Mesenchymal stem cell (in vitro differentiated cells and primary cell): ENCODE data around the gene NCAPG.

Source experiments
- DNase-seq: peaks from one replicate; pipeline ENCODE4 v3.0.0-alpha.2; 2013
- H2AFZ ChIP-seq: one replicate; pipeline ENCODE4 v1.6.1; 2013; ENCODE audit warnings: low read depth, mild to moderate bottlenecking, control low read depth, inconsistent platforms, low read length, moderate library complexity
- H2AK5ac ChIP-seq: 2 replicates; pipeline ENCODE4 v1.6.1; 2013; ENCODE audit warnings: low read length, moderate library complexity, mild to moderate bottlenecking, inconsistent platforms; ENCODE audit not compliant: severe bottlenecking
- H2BK120ac ChIP-seq: one replicate; pipeline ENCODE4 v1.6.1; 2013; ENCODE audit warnings: low read depth, mild to moderate bottlenecking, inconsistent platforms, low read length, moderate library complexity
- H2BK12ac ChIP-seq, 2 experiments: one replicate each; pipeline ENCODE4 v1.6.1; 2013; ENCODE audit warnings: inconsistent platforms in 2 of 2, low read length in 2 of 2, mild to moderate bottlenecking in 2 of 2, moderate library complexity in 2 of 2, control low read depth in 1 of 2
- H2BK15ac ChIP-seq: one replicate; pipeline ENCODE4 v1.6.1; 2013; ENCODE audit warnings: mild to moderate bottlenecking, low read depth, inconsistent platforms; ENCODE audit not compliant: poor library complexity, severe bottlenecking
- H2BK5ac ChIP-seq: 2 replicates; pipeline ENCODE4 v1.6.1; 2013; ENCODE audit warnings: low read depth, mild to moderate bottlenecking, low read length, control low read depth, inconsistent platforms; ENCODE audit not compliant: poor library complexity, severe bottlenecking
- H3K14ac ChIP-seq, 2 experiments: one replicate each; pipeline ENCODE4 v1.6.1; 2013; ENCODE audit warnings: inconsistent platforms in 2 of 2, low read length in 2 of 2, control low read depth in 1 of 2, mild to moderate bottlenecking in 1 of 2, moderate library complexity in 1 of 2
- H3K18ac ChIP-seq, 2 experiments: one replicate each; pipeline ENCODE4 v1.6.1; 2013; ENCODE audit warnings: inconsistent platforms in 2 of 2, low read length in 2 of 2, control low read depth in 1 of 2, low read depth in 1 of 2, mild to moderate bottlenecking in 1 of 2
- H3K23ac ChIP-seq, 2 experiments: one replicate each; pipeline ENCODE4 v1.6.1; 2013; ENCODE audit warnings: inconsistent platforms in 2 of 2, low read length in 2 of 2, mild to moderate bottlenecking in 2 of 2, moderate library complexity in 2 of 2, control low read depth in 1 of 2
- H3K27ac ChIP-seq: 2 replicates; pipeline ENCODE4 v1.5.1; 2013; ENCODE audit warnings: mild to moderate bottlenecking, moderate library complexity, low read length, control low read depth, inconsistent platforms; ENCODE audit not compliant: poor library complexity, severe bottlenecking
- H3K27me3 ChIP-seq, 2 experiments: 2 replicates each; pipeline versions ENCODE4 v1.6.1 to v1.7.0; 2013; ENCODE audit warnings: low read length in 2 of 2, mild to moderate bottlenecking in 2 of 2, moderate library complexity in 2 of 2, control low read depth in 1 of 2, inconsistent platforms in 1 of 2; ENCODE audit not compliant: control insufficient read depth in 1 of 2, insufficient read depth in 1 of 2
- H3K36me3 ChIP-seq, 2 experiments: 2 replicates each; pipeline versions ENCODE4 v1.6.1 to v1.7.0; 2013; ENCODE audit warnings: low read length in 2 of 2, control low read depth in 1 of 2, inconsistent platforms in 1 of 2, low read depth in 1 of 2, mild to moderate bottlenecking in 1 of 2; ENCODE audit not compliant: insufficient read depth in 2 of 2, control insufficient read depth in 1 of 2
- H3K4ac ChIP-seq, 2 experiments: one replicate each; pipeline ENCODE4 v1.6.1; 2013; ENCODE audit warnings: inconsistent platforms in 2 of 2, low read length in 2 of 2, mild to moderate bottlenecking in 2 of 2, moderate library complexity in 2 of 2, control low read depth in 1 of 2, low read depth in 1 of 2
- H3K4me1 ChIP-seq: 2 replicates; pipeline ENCODE4 v1.6.1; 2013; ENCODE audit warnings: low read depth, low read length, control low read depth; ENCODE audit not compliant: control insufficient read depth, insufficient read depth
- H3K4me2 ChIP-seq: 2 replicates; pipeline ENCODE4 v1.6.1; 2013; ENCODE audit warnings: low read length, mild to moderate bottlenecking, inconsistent platforms; ENCODE audit not compliant: poor library complexity, severe bottlenecking
- H3K4me3 ChIP-seq, 2 experiments: 2 replicates each; pipeline versions ENCODE4 v1.5.1 to v1.7.0; 2013; ENCODE audit warnings: low read length in 2 of 2, mild to moderate bottlenecking in 2 of 2, control low read depth in 1 of 2, low read depth in 1 of 2; ENCODE audit not compliant: insufficient read depth in 1 of 2
- H3K79me1 ChIP-seq: replicated peaks from 2 replicates; pipeline ENCODE4 v1.6.1; 2013; ENCODE audit warnings: mild to moderate bottlenecking, control low read depth, low read length, inconsistent platforms; ENCODE audit not compliant: poor library complexity, severe bottlenecking
- H3K9ac ChIP-seq: 2 replicates; pipeline ENCODE4 v1.7.0; 2013; ENCODE audit warnings: mild to moderate bottlenecking, low read length, moderate library complexity
- H3K9me3 ChIP-seq: 2 replicates; pipeline ENCODE4 v1.7.0; 2013; ENCODE audit warnings: mild to moderate bottlenecking, low read length; ENCODE audit not compliant: control insufficient read depth
- H4K8ac ChIP-seq: one replicate; pipeline ENCODE4 v1.6.1; 2013; ENCODE audit warnings: inconsistent platforms, mild to moderate bottlenecking, low read length, moderate library complexity
- H4K91ac ChIP-seq: one replicate; pipeline ENCODE4 v1.6.1; 2013; ENCODE audit warnings: mild to moderate bottlenecking, low read length, inconsistent platforms
- WGBS: methylation state at CpG from one replicate; pipeline ENCODE4 v1.1.7; 2013; ENCODE audit warnings: mixed read lengths; 5-methylcytosine and 5-hydroxymethylcytosine counted together

The NCAPG gene

GRCh38 chr4:17869327-17869726, 58.5 kb downstream of the NCAPG start:
- no peak overlapping the region for H2AFZ ChIP-seq
- H3K27me3 ChIP-seq = no peaks in the 10 kb centered on the region
- no peak overlapping the region for H3K27ac ChIP-seq
- DNase-seq = peak; percentile 76
- H3K4me2 ChIP-seq = no peak overlapping the region
- no peak overlapping the region for H2BK12ac ChIP-seq
- H3K9ac ChIP-seq = no peak overlapping the region
- no peak overlapping the region for H2BK120ac ChIP-seq
- no peak overlapping the region for H2BK15ac ChIP-seq
- no peaks in the 10 kb centered on the region for H3K36me3 ChIP-seq
- no peak overlapping the region for H4K91ac ChIP-seq
- no peaks in the 10 kb centered on the region for H3K9me3 ChIP-seq
- no peak overlapping the region for H2AK5ac ChIP-seq
- no peak overlapping the region for H3K14ac ChIP-seq
- no peak overlapping the region for H4K8ac ChIP-seq
- H3K79me1 ChIP-seq = peaks cover 2% of the 10 kb centered on the region
- no peaks in the 10 kb centered on the region for H3K4me1 ChIP-seq
- H3K4ac ChIP-seq = no peak overlapping the region
- H3K4me3 ChIP-seq = no peak overlapping the region
- no peak overlapping the region for H2BK5ac ChIP-seq
- H3K18ac ChIP-seq = no peak overlapping the region
- WGBS = 53% methylated on average over 2 of the region's 2 CpGs
- no peak overlapping the region for H3K23ac ChIP-seq

- Histone ChIP-seq H3K9me3 (no peaks in the 10 kb centered on the region), H3K4ac (no peak overlapping the region), H2BK15ac (no peak overlapping the region)
Measured at GRCh38 chr4:17875402-17876070, 64.8 kb downstream of the NCAPG start.

GRCh38 chr4:17876943-17877342, 66.2 kb downstream of the NCAPG start:
- Histone ChIP-seq H2BK120ac (no peak overlapping the region), H3K4me3 (no peak overlapping the region), H3K18ac (no peak overlapping the region), H3K4ac (no peak overlapping the region), H3K27ac (no peak overlapping the region), H3K9me3 (no peaks in the 10 kb centered on the region), H3K4me2 (no peak overlapping the region), H2AK5ac (no peak overlapping the region), H3K79me1 (no peaks in the 10 kb centered on the region), H3K14ac (no peak overlapping the region), H3K36me3 (peaks cover 0 to 7% of the 10 kb centered on the region in 2 experiments), H4K8ac (no peak overlapping the region), H3K9ac (no peak overlapping the region), H2BK12ac (no peak overlapping the region), H4K91ac (no peak overlapping the region), H2AFZ (no peak overlapping the region), H2BK15ac (no peak overlapping the region), H3K23ac (no peak overlapping the region), H3K27me3 (no peaks in the 10 kb centered on the region), H2BK5ac (no peak overlapping the region), H3K4me1 (no peaks in the 10 kb centered on the region)
- WGBS = 100% methylated on average over 1 of the region's 4 CpGs
- DNase-seq = no peak

More at GRCh38 chr4:17875402-17876070, 64.8 kb downstream of the NCAPG start:
- Histone ChIP-seq H3K4me1 (no peaks in the 10 kb centered on the region), H2BK5ac (no peak overlapping the region), H3K14ac (no peak overlapping the region), H3K4me3 (no peak overlapping the region), H2AK5ac (no peak overlapping the region), H3K9ac (no peak overlapping the region), H3K18ac (no peak overlapping the region), H3K4me2 (no peak overlapping the region), H2BK120ac (no peak overlapping the region), H3K36me3 (peaks cover 0 to 7% of the 10 kb centered on the region in 2 experiments), H2AFZ (no peak overlapping the region), H3K27me3 (no peaks in the 10 kb centered on the region), H3K27ac (no peak overlapping the region), H4K91ac (no peak overlapping the region), H2BK12ac (no peak overlapping the region), H4K8ac (no peak overlapping the region), H3K23ac (no peak overlapping the region), H3K79me1 (no peaks in the 10 kb centered on the region)
- DNase-seq = no peak
- 94% methylated on average over 3 of the region's 4 CpGs for WGBS

GRCh38 chr4:17877661-17878060, 66.9 kb downstream of the NCAPG start:
- Histone ChIP-seq H4K91ac (no peak overlapping the region), H2BK5ac (no peak overlapping the region), H3K9ac (no peak overlapping the region), H3K9me3 (no peaks in the 10 kb centered on the region), H3K18ac (no peak overlapping the region), H3K4ac (no peak overlapping the region), H2BK12ac (no peak overlapping the region), H4K8ac (no peak overlapping the region), H2AK5ac (no peak overlapping the region), H2AFZ (no peak overlapping the region), H3K4me1 (no peaks in the 10 kb centered on the region), H2BK120ac (no peak overlapping the region), H3K79me1 (no peaks in the 10 kb centered on the region), H2BK15ac (no peak overlapping the region), H3K36me3 (peaks cover 0 to 7% of the 10 kb centered on the region in 2 experiments), H3K14ac (no peak overlapping the region), H3K4me3 (no peak overlapping the region), H3K23ac (no peak overlapping the region), H3K27ac (no peak overlapping the region), H3K4me2 (no peak overlapping the region), H3K27me3 (no peaks in the 10 kb centered on the region)
- no peak for DNase-seq
- WGBS = 91% methylated on average over 3 of the region's 5 CpGs
